GM23338 (cell line): ENCODE data around the gene SPRED2.

Source experiments
- CREB1 ChIP-seq: fragments of 250-450 bp; sonication (Bioruptor Pico); IDR thresholded peaks from 2 replicates; pipeline ENCODE4 v1.5.0; 2020; ENCODE audit warnings: low read depth, mild to moderate bottlenecking, moderate library complexity
- CTCF ChIP-seq, 2 experiments: fragments of 200-600 bp in 1 of 2; sonication (generic) in 1 of 2; conservative IDR thresholded peaks; 2 replicates each; pipeline versions ENCODE4 v1.5.1 to v1.6.1; 2016 to 2017; ENCODE audit warnings: antibody characterized with exemption in 2 of 2, low read depth in 2 of 2, mild to moderate bottlenecking in 2 of 2, moderate library complexity in 1 of 2
- EZH2 ChIP-seq: fragments of 200-600 bp; sonication (generic); IDR thresholded peaks from one replicate; pipeline ENCODE4 v1.8.0; 2017; ENCODE audit warnings: antibody characterized with exemption, mild to moderate bottlenecking, low read depth; ENCODE audit not compliant: unreplicated experiment
- EZH2phosphoT487 ChIP-seq: fragments of 200-600 bp; sonication (generic); IDR thresholded peaks from one replicate; pipeline ENCODE4 v1.8.1; 2018; ENCODE audit warnings: antibody characterized with exemption; ENCODE audit not compliant: unreplicated experiment
- JUNB ChIP-seq: IDR thresholded peaks from one replicate; pipeline ENCODE4 v1.6.1; 2016; ENCODE audit warnings: antibody characterized with exemption; ENCODE audit not compliant: unreplicated experiment
- NANOG ChIP-seq: IDR thresholded peaks from 2 replicates; pipeline ENCODE4 v1.6.1; 2016; ENCODE audit warnings: antibody characterized with exemption, borderline replicate concordance
- POLR2AphosphoS5 ChIP-seq: IDR thresholded peaks from 2 replicates; pipeline ENCODE4 v1.6.1; 2016; ENCODE audit warnings: antibody characterized with exemption, low read depth
- REST ChIP-seq: IDR thresholded peaks from one replicate; pipeline ENCODE4 v1.6.1; 2018; ENCODE audit warnings: antibody characterized with exemption; ENCODE audit not compliant: unreplicated experiment

GRCh38 chr2:65450810-65451209, 18.4 kb upstream of the SPRED2 start:
- TF ChIP-seq EZH2 (no peak), REST (no peak), CTCF (conservative IDR thresholded peaks at IDR 0.05; ENCODE audit: low read depth in 2 of 2) (no peak), JUNB (no peak), EZH2phosphoT487 (no peak), CREB1 (CRISPR knock-in tag) (no peak), NANOG (no peak), POLR2AphosphoS5 (no peak)
